BLaER1 treated with 17β-estradiol and CSF1 and Interleukin-3, amounts not matched to agents 10 nM and 100 nM (cell line): ENCODE measurements around the gene TBRG4.

ENCODE experiments used
- H3K27ac ChIP-seq, 11 experiments: shearing (Covaris generic); formaldehyde crosslinking; 2 replicates each; pipeline ENCODE4 v1.8.1; 2022
- H3K27me3 ChIP-seq, 11 experiments: shearing (Covaris generic); formaldehyde crosslinking; 2 replicates each; pipeline ENCODE4 v1.8.1; 2022
- H3K36me3 ChIP-seq, 11 experiments: shearing (Covaris generic); formaldehyde crosslinking; 2 replicates each; pipeline ENCODE4 v1.8.1; 2022
- H3K4me1 ChIP-seq, 10 experiments: shearing (Covaris generic); formaldehyde crosslinking; 2 replicates each; pipeline ENCODE4 v1.8.1; 2022
- H3K4me2 ChIP-seq, 11 experiments: shearing (Covaris generic); formaldehyde crosslinking; 2 replicates each; pipeline ENCODE4 v1.8.1; 2022
- H3K4me3 ChIP-seq, 10 experiments: shearing (Covaris generic); formaldehyde crosslinking; 2 replicates each; pipeline ENCODE4 v1.8.1; 2022
- H3K9ac ChIP-seq, 11 experiments: shearing (Covaris generic); formaldehyde crosslinking; 2 replicates each; pipeline ENCODE4 v1.8.1; 2022
- H3K9me3 ChIP-seq, 11 experiments: shearing (Covaris generic); formaldehyde crosslinking; replicated peaks in 1 of 11; 2 replicates each; pipeline ENCODE4 v1.8.1; 2022
- H4K20me1 ChIP-seq, 11 experiments: shearing (Covaris generic); formaldehyde crosslinking; 2 replicates each; pipeline ENCODE4 v1.8.1; 2022
- Cebpa-rat ChIP-seq, 11 experiments: shearing (Covaris generic); IDR thresholded peaks; 2 replicates each; pipeline ENCODE4 v1.8.1; 2022

TBRG4 gene

GRCh38 chr7:45073786-45074527 is 37.5 kb downstream of the TBRG4 start:
- no peaks in the 10 kb centered on the region for H3K27me3 ChIP-seq
- H3K27ac ChIP-seq: no peak overlapping the region
- no peak overlapping the region; a peak in 1 of 22 replicates for H3K9ac ChIP-seq
- no peak overlapping the region for H3K4me2 ChIP-seq
- no peak for TF ChIP-seq Cebpa-rat (IDR thresholded peaks at IDR 0.05)
- no peak overlapping the region for H3K4me3 ChIP-seq
- H3K36me3 ChIP-seq: peaks cover 86 to 96% (median 89%) of the 10 kb centered on the region in 11 experiments
- H4K20me1 ChIP-seq: peaks cover 26 to 95% (median 79%) of the 10 kb centered on the region in 11 experiments; a peak in 20 of 22 replicates
- H3K4me1 ChIP-seq: peaks cover 0 to 15% (median 8%) of the 10 kb centered on the region in 10 experiments; a peak in 9 of 20 replicates
- H3K9me3 ChIP-seq: no peaks in the 10 kb centered on the region

GRCh38 chr7:45073031-45073785 is 38.3 kb downstream of the TBRG4 start:
- H3K27ac ChIP-seq: peak overlapping the region in 2 of 11 experiments; percentile 5 to 38; a peak in 2 of 22 replicates
- TF ChIP-seq Cebpa-rat (IDR thresholded peaks at IDR 0.05): no peak
- peaks cover 94 to 100% (median 96%) of the 10 kb centered on the region in 11 experiments for H3K36me3 ChIP-seq
- no peaks in the 10 kb centered on the region for H3K9me3 ChIP-seq
- H3K27me3 ChIP-seq: no peaks in the 10 kb centered on the region
- H3K4me2 ChIP-seq: no peak overlapping the region
- no peak overlapping the region for H3K4me3 ChIP-seq
- H3K4me1 ChIP-seq: peaks cover 0 to 21% (median 9%) of the 10 kb centered on the region in 10 experiments; a peak in 13 of 20 replicates
- peak overlapping the region in 1 of 11 experiments; percentile 4; a peak in 2 of 22 replicates for H3K9ac ChIP-seq
- peaks cover 28 to 98% (median 83%) of the 10 kb centered on the region in 11 experiments; a peak in 20 of 22 replicates for H4K20me1 ChIP-seq

GRCh38 chr7:45072131-45073030 is 39.1 kb downstream of the TBRG4 start:
- no peak overlapping the region for H3K4me3 ChIP-seq
- H3K9me3 ChIP-seq: no peaks in the 10 kb centered on the region
- peaks cover 97 to 100% (median 98%) of the 10 kb centered on the region in 11 experiments for H3K36me3 ChIP-seq
- no peaks in the 10 kb centered on the region for H3K27me3 ChIP-seq
- H3K27ac ChIP-seq: peak overlapping the region in 2 of 11 experiments; percentile 5 to 38; a peak in 3 of 22 replicates
- H3K9ac ChIP-seq: peak overlapping the region in 2 of 11 experiments; percentile 4 to 26; a peak in 2 of 22 replicates
- no peak overlapping the region for H3K4me2 ChIP-seq
- peaks cover 0 to 25% (median 12%) of the 10 kb centered on the region in 10 experiments; a peak in 13 of 20 replicates for H3K4me1 ChIP-seq
- no peak for TF ChIP-seq Cebpa-rat (IDR thresholded peaks at IDR 0.05)
- H4K20me1 ChIP-seq: peaks cover 28 to 98% (median 86%) of the 10 kb centered on the region in 11 experiments; a peak in 20 of 22 replicates

GRCh38 chr7:45071528-45071927 is 40.0 kb downstream of the TBRG4 start:
- no peaks in the 10 kb centered on the region for H3K27me3 ChIP-seq
- H3K9ac ChIP-seq: peak overlapping the region in 1 of 11 experiments; percentile 26; a peak in 1 of 22 replicates
- no peaks in the 10 kb centered on the region for H3K9me3 ChIP-seq
- peaks cover 28 to 100% (median 92%) of the 10 kb centered on the region in 11 experiments; a peak in 20 of 22 replicates for H4K20me1 ChIP-seq
- peaks cover 96 to 100% (median 100%) of the 10 kb centered on the region in 11 experiments for H3K36me3 ChIP-seq
- peaks cover 0 to 25% (median 12%) of the 10 kb centered on the region in 10 experiments; a peak in 14 of 20 replicates for H3K4me1 ChIP-seq
- H3K27ac ChIP-seq: no peak overlapping the region
- H3K4me2 ChIP-seq: no peak overlapping the region
- TF ChIP-seq Cebpa-rat (IDR thresholded peaks at IDR 0.05): no peak
- no peak overlapping the region for H3K4me3 ChIP-seq

GRCh38 chr7:45070254-45070642 is 41.2 kb downstream of the TBRG4 start:
- peaks cover 96 to 100% (median 100%) of the 10 kb centered on the region in 11 experiments for H3K36me3 ChIP-seq
- no peak overlapping the region for H3K4me2 ChIP-seq
- H4K20me1 ChIP-seq: peaks cover 17 to 100% (median 88%) of the 10 kb centered on the region in 11 experiments; a peak in 19 of 22 replicates
- no peak overlapping the region for H3K4me3 ChIP-seq
- no peak overlapping the region; a peak in 1 of 22 replicates for H3K27ac ChIP-seq
- no peaks in the 10 kb centered on the region for H3K9me3 ChIP-seq
- no peaks in the 10 kb centered on the region for H3K27me3 ChIP-seq
- no peak overlapping the region for H3K9ac ChIP-seq
- no peak for TF ChIP-seq Cebpa-rat (IDR thresholded peaks at IDR 0.05)
- H3K4me1 ChIP-seq: peaks cover 0 to 28% (median 11%) of the 10 kb centered on the region in 10 experiments; a peak in 12 of 20 replicates

GRCh38 chr7:45069444-45070253 is 41.8 kb downstream of the TBRG4 start:
- Histone ChIP-seq H3K4me3 (no peak overlapping the region), H3K9ac (no peak overlapping the region), H4K20me1 (peaks cover 13 to 100% (median 88%) of the 10 kb centered on the region in 11 experiments; a peak in 19 of 22 replicates), H3K27me3 (no peaks in the 10 kb centered on the region), H3K9me3 (no peaks in the 10 kb centered on the region), H3K4me1 (peaks cover 0 to 28% (median 11%) of the 10 kb centered on the region in 10 experiments; a peak in 12 of 20 replicates), H3K36me3 (peaks cover 96 to 100% (median 100%) of the 10 kb centered on the region in 11 experiments), H3K4me2 (no peak overlapping the region), H3K27ac (no peak overlapping the region)
- TF ChIP-seq Cebpa-rat (IDR thresholded peaks at IDR 0.05): no peak

- peaks cover 9 to 100% (median 87%) of the 10 kb centered on the region in 11 experiments; a peak in 18 of 22 replicates for H4K20me1 ChIP-seq
- peaks cover 96 to 100% (median 100%) of the 10 kb centered on the region in 11 experiments for H3K36me3 ChIP-seq
- H3K27me3 ChIP-seq: no peaks in the 10 kb centered on the region
- H3K4me2 ChIP-seq: no peak overlapping the region
- H3K4me3 ChIP-seq: no peak overlapping the region
- peaks cover 0 to 28% (median 11%) of the 10 kb centered on the region in 10 experiments; a peak in 14 of 20 replicates for H3K4me1 ChIP-seq
- H3K27ac ChIP-seq: 0 out of 22 replicates have a peak overlapping the region, but pooled peaks of 1 of the 11 experiments have one; percentile 16
- peak overlapping the region in 1 of 11 experiments; percentile 24; a peak in 1 of 22 replicates for H3K9ac ChIP-seq
- no peaks in the 10 kb centered on the region for H3K9me3 ChIP-seq
- no peak for TF ChIP-seq Cebpa-rat (IDR thresholded peaks at IDR 0.05)
Measured at GRCh38 chr7:45068236-45069023, 43.1 kb downstream of the TBRG4 start.
